GM21717 (cell line): ENCODE measurements around the gene WNT3A.

ENCODE experiments used
- ATAC-seq: cut with Tn5 transposase; IDR thresholded peaks from one replicate; pipeline ENCODE4 v1.9.1; 2021; ENCODE audit warnings: mild to moderate bottlenecking, moderate library complexity; ENCODE audit not compliant: unreplicated experiment

The WNT3A gene

GRCh38 chr1:227999056-227999930 is 7.5 kb upstream of the WNT3A start:
- peak; percentile 76 for ATAC-seq

DNA sequence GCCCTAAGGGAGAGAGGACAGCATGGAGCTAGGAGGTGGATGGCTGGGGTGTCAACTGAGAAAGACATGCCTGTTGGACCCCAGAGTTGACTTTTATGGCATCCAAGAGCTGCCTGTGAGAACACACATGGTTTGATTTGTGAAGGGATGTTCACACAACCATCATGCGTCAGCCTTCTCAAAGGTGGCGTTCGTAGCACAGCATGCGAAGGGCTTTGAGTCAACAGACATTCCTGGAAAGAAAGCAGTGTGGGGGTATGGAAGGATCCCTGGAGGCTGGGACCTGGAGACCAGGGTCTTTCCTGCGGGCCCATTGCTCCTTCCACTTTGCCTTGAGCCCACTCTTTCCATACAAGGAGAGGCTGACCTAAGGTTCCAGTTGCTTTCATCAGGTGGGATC is 6.4 kb upstream of the WNT3A start:
- ATAC-seq, result no peak

DNA sequence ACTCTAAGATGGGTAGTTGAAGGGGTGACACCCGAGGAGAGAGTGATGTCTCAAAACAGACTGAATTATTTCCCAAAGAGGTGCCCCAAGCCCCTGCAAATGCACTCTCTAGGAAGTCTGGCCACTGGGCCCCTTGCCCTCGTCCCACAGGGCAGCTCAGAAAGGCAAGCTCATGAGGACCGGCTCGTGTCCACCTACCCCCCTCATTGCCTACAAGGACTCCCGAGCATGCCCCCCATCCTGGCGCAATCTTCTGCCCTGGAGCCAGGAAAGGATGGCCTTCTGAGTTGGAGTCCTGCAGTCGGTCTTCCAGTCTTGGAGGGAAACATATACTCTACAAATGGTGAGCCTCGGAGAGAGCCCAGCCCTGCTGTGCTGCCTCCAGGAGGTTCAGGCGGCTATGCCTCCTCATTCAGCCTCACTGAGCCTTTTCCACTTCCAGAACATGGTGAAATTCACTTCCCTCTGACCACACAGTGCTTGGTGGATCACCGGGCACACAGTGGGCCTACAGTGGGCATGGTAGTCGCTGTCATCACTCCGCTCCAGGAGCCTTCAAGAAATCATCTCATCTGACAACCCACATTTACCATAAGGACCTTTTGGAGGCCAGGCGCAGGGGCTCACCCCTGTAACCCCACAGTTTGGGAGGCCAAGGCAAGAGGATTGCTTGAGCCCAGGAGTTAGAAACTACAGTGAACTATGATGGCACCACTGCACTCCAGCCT is 5.8 kb upstream of the WNT3A start:
- no peak for ATAC-seq

- ATAC-seq, result no peak
Observed at GRCh38 chr1:228001738-228002535, 4.9 kb upstream of the WNT3A start.

DNA sequence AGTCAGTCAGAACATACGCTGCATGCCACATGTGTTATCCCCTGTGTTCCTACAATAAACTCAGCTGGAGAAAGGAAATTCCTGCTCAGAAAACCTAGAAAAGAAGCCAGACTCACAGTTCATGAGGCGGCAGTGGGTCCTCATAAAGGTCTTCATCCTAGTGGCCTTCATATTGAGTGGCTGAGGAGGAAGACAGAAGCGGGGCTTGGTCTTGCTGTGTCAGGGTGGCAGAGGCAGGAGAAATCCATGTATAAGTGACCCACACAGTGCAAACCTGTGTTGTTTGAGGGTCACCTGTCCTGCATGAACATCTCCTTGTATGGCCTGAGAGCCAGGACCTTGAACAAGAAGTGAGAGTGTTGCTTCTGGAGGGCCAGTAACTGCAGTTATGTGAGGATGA is 4.0 kb upstream of the WNT3A start:
- ATAC-seq, result no peak

GRCh38 chr1:228003461-228004330 is 3.1 kb upstream of the WNT3A start:
- no peak for ATAC-seq

GRCh38 chr1:228004331-228004855 is 2.4 kb upstream of the WNT3A start:
- ATAC-seq, result no peak

- no peak for ATAC-seq
Observed at GRCh38 chr1:228004856-228005462, 1.8 kb upstream of the WNT3A start.

GRCh38 chr1:228005511-228006033 is 1.2 kb upstream of the WNT3A start:
- ATAC-seq, result no peak

- ATAC-seq, result no peak
Observed at GRCh38 chr1:228006034-228006785, 588 bp upstream of the WNT3A start.

GRCh38 chr1:228007049-228007800 is 427 bp downstream of the WNT3A start:
- no peak for ATAC-seq

DNA sequence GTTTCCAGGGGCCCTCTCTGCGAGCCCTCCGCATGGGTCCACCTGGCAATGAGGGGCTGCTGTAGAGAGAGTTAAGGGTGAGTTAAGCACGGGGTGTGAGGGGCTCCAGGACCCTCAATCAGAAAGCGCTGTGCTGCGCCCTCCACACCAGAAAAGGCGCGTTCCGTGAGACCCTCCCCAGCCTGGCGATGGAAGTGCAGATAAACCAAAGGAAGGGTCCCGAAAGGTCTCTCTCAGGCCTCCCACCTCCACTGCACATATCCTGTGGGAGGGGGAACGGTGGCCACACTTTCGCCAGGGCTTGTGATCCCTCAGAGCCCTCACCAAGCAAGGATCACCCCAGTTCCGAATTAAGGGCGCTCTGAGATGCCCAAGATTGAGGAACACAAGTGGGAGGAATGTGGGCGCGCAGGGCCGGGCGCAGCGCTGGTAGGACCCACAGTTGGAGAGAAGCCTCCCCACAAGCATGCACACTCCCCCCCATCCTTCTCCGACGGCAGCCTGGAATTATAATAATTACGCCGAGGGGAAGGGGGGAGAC is 1.1 kb downstream of the WNT3A start:
- no peak for ATAC-seq

GRCh38 chr1:228008391-228009115 is 1.8 kb downstream of the WNT3A start:
- ATAC-seq, result no peak

- ATAC-seq, result no peak
Observed at GRCh38 chr1:228009116-228009827, 2.5 kb downstream of the WNT3A start.

DNA sequence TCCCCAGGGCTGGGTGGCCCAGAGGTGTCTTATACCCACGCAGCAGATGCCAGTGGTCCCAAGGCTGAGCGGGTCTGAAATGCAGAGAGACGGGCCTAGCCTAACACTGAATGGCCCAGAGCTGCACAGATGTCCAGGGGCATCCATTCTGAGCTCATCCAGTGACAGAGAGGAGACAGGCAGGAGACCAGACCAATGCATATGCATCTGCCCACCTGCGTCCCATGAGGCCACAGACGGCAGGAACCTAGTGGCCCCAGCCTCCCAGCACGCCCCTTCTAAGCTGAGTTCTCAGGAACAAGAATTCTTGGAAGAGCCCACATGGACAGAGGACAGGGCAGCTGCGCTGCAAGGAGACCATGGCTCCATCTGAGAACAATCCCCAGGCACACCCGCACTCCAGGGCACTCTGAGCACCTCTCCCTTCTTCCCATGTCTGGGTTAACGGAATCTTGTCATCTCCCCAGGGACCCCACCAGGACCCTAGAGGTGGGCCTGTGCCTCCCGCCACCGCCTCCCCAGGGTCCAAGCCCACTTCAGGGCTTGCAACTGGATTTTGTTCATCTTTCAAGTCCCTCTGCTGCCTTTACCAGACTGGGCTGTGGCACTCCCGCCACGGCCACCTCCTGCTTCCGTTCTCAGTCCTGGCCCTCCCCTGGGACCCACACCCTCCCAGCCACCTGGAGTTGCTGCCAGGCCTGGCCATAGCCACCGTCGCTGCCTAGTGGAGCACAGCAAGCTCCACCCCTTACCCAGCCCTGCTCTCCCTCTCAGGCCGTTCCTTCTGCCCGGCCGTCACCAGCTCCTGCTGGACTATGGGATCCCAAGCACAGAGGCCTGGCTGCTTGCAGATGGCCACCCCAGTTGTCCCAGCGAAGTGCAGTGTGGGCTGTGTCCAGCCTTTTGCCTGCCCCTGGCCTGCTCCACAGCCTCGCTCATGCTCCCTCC is 3.3 kb downstream of the WNT3A start:
- no peak for ATAC-seq
